EH (cell line): ENCODE data around the gene TEX14.

Experiments used
- DNase-seq: peaks from one replicate; pipeline ENCODE4 v3.0.0-alpha.2; 2015; ENCODE audit warnings: low read depth

TEX14 gene

DNA sequence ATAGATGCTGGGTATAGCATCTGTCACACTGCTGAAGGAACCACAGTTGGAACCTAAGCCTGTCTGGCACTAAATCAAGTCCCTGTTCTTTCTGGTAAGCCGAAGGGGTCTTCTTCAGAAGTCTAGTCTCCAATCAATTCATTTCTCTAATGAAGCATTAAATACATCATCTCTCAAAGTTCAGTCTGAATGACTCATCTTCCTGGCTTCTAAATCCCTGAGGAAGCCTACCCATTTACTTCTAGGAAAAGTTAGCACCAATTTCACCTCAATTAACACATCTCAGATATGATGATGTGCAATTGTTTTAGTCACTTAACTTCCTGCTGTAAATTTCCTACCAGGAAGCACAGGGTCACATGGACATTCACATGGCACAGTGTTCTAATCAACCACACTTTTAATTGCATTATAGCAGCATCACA, 49.9 kb downstream of the TEX14 start:
- DNase-seq, result peak; percentile 20

DNA sequence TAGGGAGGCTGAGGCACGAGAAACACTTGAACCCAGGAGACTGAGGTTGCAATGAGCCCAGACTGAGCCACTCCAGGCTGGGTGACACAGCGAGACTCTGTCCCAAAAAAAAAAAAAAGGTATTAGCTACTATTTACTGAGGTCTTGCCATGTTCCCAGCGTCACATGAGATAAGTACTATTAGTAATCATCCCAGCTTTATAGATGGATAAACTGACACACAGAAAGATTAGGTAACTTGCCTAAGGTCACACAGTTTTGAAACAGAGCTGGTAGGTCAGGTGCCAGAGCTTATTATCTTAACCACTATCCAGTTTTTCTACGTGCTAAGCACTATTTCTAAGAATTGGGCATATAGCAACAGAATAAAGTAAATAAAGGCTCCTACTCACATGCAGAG, 51.6 kb downstream of the TEX14 start:
- no peak for DNase-seq

DNA sequence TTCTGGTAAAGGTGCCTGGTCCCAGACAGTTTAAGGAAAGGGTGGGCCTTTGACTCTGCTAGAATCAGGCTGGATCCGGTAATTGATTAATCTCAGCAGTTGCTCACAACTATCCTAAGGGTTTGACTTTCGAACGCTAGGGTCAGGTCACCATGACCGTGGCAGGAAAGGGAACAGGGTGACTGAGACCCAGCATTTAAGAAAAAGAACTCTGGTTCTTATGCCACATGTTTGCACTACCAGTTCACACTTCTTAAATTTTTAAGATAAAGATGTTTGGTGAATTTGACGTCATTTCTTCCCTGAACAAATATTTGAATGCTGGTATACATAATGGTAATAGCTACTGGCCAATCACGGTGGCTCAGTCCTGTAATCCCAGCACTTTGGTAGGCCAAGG, 52.2 kb downstream of the TEX14 start:
- no peak for DNase-seq

DNA sequence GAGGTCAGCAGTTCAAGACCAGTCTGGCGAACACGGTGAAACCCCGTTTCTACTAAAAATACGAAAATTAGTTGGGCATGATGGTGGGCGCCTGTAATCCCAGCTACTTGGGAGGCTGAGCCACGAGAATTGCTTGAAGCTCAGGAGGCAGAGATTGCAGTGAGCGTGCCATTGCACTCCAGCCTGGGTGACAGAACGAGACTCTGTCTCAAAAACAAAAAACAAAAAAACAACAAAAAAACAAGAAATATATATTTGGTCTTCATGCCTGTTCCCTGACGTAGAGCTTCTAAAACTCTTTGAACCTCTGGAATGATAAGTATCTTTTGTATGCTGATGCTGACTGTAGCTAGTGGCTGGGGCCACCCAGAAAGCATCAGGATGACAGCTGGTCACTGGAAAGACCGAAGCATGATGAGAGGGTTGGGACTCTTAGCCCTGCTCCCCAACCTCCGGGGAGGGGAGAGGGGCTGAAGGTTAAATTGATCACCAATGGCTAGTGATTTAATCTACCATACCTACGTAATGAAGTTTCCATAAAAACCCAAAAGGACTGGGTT, 54.8 kb downstream of the TEX14 start:
- no peak for DNase-seq

DNA sequence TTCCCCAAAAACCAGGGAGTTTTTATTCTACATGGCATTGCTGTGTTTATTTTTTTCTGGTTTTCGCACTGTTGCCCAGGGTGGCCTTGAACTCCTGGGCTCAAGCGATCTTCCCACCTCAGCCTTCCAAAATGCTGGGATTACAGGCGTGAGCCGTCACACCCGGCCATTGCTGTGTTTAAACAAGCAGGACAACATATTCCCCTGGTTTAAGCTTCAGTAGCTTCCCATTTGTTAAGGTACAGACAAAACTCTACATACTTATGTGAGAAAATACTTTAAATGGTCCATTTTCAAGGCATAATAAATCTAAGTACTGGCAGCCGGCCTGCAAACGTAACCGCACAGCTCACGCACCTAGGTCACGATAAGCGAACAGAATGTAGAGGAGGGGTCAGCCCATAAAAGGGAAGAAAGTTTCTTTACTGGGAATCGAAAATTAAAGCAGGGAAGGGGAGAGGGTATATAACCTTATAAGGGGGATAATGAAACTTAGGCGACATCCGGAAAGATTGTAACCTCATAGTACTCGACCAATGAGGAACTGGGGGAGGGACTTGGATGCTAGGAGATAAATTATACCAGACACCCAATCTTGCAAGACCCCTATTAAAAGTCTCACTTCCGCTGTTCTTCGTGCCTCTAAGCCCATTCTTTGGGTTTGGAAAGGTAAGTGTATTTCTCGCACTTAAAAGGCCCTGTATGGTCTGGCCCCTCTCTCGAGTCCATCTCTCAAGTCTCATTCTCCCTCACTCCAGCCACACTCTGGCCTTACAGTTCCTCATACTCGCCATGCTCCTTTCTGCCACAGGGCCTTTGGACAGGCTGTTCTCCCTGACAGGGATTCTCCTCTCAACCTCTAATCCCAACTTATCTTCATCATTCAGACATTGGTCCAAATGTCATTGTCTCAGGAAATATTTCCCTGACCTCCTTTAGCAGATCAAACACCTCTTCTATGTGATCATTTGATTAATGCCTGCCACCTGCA, 59.2 kb downstream of the TEX14 start:
- no peak for DNase-seq

DNA sequence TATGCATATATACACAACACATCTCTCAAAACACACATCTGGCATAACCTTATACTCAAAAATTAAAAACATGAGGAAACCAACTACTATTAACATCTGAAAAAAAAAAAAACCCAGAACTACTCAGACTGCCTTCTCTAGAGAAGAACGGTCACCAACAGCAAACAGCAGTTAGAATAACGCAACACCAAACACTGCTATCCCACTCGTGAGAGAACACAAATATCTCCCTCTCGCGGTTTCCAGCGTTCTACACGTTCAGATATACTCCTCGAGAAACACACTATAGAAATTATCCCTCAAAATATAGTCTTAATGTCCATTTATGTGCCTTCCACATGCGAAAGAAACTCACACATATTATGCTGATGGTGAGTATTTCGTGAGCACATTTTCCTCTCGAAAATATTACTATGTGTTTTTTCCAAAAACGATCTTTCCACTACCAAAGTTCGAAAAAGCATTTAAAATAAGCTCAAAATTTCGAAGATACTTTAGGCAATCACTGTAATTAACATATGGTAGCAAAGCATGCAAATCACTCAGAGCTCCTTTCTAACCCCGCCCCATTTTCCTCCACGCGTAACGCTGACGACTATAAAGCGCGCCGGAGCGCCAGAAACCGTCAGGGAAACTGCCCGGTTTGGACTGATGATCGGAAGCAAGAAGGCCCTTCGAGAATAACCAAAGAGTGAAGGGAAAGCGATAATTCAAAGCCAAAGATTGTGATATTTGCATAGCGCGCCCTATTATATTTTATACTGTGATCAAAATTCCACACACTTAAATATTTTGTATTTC, 60.1 kb downstream of the TEX14 start:
- peak; percentile 99 for DNase-seq

DNA sequence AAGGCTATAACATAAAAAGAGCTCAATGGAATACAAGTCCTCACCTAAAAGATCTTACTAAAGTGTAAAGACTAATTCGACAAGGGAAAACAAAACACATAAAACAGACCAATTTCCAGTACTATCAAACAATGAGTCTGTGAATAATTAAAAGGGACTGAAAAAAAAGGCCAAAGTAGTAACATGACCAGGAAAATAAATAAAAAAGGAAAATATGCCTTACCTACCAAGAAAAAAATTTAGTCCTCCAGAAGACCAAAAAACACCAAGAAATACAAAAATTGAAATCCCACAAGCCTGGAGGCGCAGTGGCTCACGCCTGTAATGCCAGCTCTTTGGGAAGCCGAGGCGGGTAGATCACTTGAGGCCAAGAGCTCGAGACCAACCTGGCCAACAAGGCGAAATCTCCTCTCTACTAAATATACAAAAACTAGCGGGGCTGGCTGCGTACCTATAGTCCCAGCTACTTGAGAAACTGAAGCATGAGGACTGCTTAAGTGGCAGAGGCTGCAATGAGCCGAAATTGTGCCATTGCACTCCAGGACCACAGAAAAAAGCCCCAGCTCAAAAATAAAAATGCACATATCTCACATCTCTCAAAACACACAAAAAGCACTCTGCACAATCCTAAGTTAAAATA, 60.8 kb downstream of the TEX14 start:
- DNase-seq, result no peak

DNA sequence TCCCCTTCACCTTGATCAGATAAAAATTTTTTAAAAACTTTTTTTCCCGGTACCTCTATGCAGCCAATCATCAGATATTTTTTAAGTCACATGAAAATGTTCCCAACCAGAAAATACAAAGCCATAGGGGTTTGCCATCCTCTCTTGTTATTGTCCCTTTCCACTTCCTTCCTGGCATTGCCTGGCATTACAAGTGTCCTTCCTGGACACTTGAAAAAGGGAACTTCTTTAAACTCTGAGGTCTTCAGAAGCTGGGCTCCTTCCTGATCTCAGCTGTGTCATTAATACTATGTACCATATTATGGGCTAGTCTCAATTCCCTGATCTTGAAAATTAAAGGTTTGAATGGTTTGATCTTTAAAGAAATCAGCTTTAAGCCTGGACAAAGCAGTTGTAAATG, 64.9 kb downstream of the TEX14 start:
- no peak for DNase-seq

DNA sequence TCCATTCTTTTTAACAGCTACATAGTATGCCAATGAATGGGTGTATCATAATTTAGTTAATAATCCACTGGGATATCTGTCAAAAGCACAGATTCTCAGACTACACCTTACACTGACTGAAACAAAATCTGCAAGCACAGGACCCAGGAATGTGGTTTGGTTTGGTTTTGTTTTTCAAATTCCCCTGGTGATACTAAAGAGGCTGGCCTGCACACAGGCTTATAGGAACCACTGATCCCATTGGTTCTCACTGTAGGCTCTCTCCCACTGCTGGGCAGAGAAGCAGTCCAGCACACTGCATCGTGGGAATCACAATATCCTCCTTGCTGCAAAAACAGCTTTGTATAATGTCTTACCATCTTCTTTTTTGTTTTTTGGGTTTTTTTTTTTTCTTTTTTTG, 67.1 kb downstream of the TEX14 start:
- no peak for DNase-seq

DNA sequence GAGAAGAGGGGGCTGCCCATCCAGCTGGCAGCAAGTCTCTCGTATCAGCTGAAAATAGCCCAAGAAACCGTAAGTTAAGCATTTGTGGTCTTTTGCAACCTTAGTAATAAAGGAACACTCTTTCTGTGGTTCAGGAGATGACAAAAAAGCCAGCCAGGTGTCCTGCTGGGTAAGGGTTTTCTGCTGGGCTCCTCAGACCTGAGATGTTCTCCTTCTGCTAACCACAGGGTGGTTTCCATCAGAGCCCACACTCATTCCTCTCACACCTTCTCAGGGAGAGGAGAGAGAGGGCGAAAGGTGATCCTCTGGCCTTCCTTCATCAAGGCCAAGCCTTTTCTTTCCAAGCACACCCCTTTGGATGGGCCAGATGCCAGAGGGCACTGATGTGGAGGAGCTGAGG, 70.7 kb downstream of the TEX14 start:
- no peak for DNase-seq

DNA sequence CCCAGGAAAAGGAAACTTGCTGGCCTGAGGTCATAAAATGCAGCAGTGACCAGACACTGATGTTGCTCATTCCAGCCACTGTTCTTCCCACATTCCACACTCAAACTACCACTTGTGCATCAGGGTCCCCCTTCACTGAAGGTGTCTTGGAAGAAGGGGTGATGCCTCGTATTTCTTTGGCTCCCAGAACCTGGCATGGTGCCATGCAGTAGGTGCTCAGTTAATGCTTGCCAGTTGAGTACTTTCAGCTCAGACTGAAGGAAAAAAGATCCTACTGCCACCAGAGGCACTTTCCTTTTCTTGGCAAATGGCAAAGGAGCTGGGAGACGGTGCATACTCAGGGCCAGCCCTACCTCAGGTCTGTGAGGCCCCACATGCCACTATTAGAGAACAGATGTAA, 73.5 kb downstream of the TEX14 start:
- DNase-seq, result no peak

DNA sequence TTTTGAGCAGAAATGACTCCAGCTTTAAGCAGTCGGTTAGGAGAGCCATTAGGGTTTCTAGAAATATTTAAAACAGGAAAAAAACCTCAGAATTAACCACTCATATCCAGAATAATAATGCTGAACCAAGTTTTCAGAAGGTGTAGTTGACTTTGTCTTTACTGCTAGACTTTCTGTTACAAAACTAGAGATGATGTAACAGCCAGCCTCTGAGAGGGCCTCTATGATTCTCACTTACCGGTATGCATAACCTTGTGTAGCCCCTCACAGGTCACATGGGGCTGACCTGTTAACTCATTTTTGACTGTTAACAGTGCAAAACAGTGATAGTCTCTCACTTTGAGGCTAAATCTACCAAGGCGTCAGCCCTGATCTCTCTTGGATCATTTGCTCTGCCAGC, 74.3 kb downstream of the TEX14 start:
- no peak for DNase-seq

DNA sequence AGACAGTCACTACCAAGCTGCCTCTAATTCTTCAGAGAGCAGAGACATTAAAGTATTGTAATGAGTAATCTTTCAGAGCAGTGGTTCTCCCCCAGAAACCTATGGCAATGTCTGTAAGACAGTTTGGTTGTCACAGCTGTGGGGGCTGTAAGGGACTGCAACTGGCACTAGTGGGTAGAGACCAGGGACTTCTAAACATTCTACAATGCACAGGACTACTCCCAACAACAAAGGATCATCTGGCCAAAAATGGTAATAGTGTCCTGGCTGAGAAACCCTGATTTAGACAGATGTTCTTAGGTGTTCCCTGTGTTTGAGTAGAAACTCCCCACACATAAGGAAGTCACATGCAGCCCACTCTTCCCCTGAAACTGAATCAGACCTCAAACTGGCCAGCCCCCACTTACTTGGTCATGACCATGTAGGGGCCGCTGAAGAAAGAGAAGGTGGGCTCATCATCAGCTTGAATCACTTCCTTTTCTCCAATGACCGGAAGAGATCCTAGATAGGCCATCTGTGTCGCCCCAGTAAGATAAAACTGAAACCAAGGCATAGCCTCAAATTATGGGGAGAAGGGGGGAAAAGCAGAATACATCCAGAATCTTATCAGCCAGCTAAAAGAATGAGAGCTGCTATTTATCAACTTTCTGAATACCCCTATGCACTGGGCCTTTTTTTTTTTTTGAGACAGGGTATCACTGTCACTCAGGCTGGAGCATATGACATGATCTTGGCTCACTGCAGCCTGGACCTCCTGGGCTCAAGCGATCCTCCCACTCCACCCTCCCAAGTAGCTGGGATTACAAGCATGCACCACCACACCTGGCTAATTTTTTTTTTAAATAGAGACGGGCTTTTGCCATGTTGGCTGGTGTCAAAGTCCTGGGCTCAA, 75.8 kb downstream of the TEX14 start:
- no peak for DNase-seq

DNA sequence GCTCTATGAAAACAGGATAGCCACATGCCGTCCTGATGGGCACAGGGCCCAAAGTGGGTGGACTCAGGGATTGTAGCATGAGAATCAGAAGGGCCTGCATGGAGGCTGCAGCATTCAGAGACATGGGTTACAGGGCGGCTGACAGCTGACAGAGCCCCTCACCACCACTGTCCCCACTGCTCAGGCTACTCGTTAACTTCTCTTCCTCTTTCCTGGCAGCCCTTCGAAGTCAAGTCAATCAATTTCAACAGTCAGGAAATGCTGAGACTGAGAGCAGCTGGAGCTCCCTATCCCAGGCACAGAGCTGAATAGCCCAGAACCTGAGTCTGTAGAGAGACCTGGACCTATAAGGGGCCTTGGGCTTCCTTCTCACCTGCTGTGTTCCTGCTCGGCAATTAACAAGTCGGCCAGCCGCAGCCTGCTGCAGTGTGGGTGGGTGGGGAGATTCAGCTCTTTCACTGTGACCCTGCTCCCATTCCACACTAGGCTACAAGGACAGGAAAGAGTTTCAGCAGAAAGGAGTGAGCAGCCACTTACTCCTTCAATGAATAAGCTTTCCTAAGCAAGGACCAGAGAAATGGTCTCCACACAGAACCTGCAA, 76.9 kb downstream of the TEX14 start:
- DNase-seq, result no peak

DNA sequence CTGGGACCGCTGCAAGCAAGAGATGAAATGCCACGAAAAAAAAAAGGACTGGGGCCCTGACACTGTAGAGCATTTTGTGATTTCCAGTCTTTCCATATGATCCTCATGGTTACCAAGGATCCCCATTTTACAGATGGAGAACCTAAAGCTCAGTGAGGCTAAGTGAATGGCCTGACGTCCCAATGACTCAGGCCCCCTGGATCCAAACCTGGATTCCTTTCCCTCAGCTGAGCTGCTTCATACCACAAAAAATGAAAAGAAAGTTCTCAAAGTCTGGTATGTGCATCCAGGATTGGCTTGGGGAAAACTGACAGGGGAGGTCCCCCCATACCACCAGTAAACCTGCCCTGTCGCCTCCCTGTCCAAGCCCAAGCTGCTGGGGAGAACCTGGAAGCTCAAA, 80.5 kb downstream of the TEX14 start:
- DNase-seq, result peak; percentile 11

DNA sequence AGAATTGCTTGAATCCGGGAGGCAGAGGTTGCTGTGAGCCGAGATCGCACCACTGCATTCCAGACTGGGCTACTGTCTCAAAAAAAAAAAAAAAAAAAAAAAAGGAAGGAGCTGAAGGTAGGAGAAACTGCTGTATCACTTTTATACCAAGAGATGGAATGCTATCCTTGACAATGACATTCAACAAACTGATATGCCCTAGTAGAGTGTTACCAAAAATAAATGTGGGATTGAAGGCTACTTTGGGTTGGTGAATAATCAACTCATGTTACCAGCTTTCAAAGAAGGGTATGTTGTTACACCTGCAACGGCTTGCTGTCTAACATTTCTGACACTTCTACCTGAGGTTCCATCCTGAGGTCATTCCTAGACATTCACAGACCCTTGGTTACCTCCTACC, 84.9 kb downstream of the TEX14 start:
- no peak for DNase-seq

DNA sequence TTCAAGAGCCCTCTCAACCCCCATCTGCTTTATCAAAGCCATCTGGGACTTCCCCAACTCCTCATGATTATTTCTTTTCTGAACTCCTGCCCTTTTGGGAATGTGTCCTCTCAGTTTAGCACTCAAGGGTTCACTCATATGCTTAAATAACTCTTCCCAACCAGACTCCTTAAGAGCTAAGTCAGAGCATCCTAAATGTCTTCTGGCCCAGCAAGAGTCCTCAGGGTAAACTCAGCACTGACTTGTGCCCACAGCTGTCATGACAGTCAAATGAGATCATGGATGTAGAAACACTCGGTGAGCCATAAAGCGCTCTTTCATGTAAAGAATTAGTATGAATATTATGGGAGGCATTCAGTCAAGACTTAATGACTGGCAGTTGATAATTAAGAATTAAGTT, 85.9 kb downstream of the TEX14 start:
- no peak for DNase-seq

DNA sequence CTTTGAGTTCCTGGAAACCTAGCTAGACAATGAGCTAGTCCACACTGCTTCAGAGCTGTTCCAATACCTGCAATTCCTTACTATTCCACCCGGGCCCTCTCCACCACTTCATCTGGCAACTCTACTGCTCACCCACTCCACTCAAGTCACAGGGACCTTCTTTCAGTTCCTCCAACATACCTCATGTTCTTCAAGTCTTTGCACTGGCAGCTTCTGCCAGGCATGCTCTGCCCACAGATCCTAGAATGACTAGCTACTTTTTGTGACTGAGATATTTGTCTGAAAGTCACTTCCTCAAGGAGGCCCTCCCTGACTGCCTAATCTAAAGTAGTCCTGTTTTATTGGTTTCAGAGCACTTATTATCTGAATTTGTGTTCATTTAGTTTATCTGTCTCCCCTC, 86.4 kb downstream of the TEX14 start:
- no peak for DNase-seq

DNA sequence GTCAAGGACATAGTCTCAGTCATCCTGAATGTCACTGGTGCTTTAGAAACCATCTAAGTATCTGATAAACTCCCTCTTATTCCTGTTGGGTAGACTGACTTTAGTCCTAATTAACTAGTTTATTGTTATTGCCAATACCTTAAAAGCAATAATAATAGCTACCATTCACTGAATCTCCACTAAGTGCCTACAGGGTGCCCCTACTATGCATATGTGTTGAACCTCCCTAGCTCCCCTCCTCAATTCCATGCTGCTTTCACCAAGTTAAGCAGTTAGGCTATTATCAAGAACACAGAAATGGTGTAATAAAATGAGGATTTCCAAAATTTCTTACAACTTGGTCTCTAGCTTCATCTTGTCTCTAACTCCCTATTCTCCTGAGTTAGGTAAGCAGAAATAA, 89.9 kb downstream of the TEX14 start:
- no peak for DNase-seq

DNA sequence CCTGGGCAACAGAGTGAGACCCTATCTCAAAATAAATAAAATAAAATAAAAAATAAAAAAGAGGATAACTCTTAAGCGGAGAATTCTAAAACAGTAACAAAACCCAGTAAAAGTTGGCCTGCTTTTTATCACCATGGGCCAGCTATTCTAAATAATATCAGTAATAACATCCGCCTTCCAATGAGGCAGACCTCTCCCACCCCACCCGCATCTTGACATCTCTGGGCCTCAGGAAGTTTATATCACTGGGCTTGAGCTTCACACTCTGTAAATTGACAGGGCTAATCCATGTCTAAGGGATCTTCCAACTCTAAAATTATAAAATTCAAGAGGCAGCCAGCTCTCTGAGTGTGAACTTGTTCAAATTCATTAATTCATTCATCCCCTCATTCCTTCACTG, 94.5 kb downstream of the TEX14 start:
- DNase-seq, result no peak
